Effector memory CD4-positive, alpha-beta T cell (primary cell): Measurements from ENCODE around the gene OR1S1.
"Not testable (repeated sequence)": the region's sequence is repeated elsewhere in the genome, so short reads cannot be mapped to it uniquely, and the experiment has no call there.

Experiments used
- DNase-seq, 3 donors: peaks; one replicate each; pipeline ENCODE4 v3.0.0-alpha.2; 2020
- H3K27ac ChIP-seq: 2 replicates; pipeline ENCODE4 v1.7.0; 2013; ENCODE audit warnings: mild to moderate bottlenecking, low read length, moderate library complexity; ENCODE audit not compliant: insufficient read depth, poor library complexity, severe bottlenecking
- H3K27me3 ChIP-seq: replicated peaks from 2 replicates; pipeline ENCODE4 v1.7.0; 2013; ENCODE audit warnings: mild to moderate bottlenecking, low read length; ENCODE audit not compliant: insufficient read depth, control insufficient read depth, poor library complexity, severe bottlenecking
- H3K36me3 ChIP-seq: 2 replicates; pipeline ENCODE4 v1.7.0; 2013; ENCODE audit warnings: mild to moderate bottlenecking, low read length, moderate library complexity; ENCODE audit not compliant: control insufficient read depth, insufficient read depth
- H3K4me1 ChIP-seq: 2 replicates; pipeline ENCODE4 v1.7.0; 2013; ENCODE audit warnings: low read length, mild to moderate bottlenecking; ENCODE audit not compliant: control insufficient read depth, insufficient read depth, poor library complexity, severe bottlenecking
- H3K4me3 ChIP-seq: 2 replicates; pipeline ENCODE4 v1.7.0; 2013; ENCODE audit warnings: low read length, low read depth, mild to moderate bottlenecking; ENCODE audit not compliant: insufficient read depth, poor library complexity, severe bottlenecking
- H3K9me3 ChIP-seq: 2 replicates; pipeline ENCODE4 v1.7.0; 2013; ENCODE audit warnings: mild to moderate bottlenecking, low read length, moderate library complexity; ENCODE audit not compliant: control insufficient read depth
- total RNA-seq, 3 donors: gene quantifications; one replicate each; lab custom pipeline; 2026; lab: John Stamatoyannopoulos, UW

Gene OR1S1
- 0 reads per million in 3 donors for total RNA-seq

DNA sequence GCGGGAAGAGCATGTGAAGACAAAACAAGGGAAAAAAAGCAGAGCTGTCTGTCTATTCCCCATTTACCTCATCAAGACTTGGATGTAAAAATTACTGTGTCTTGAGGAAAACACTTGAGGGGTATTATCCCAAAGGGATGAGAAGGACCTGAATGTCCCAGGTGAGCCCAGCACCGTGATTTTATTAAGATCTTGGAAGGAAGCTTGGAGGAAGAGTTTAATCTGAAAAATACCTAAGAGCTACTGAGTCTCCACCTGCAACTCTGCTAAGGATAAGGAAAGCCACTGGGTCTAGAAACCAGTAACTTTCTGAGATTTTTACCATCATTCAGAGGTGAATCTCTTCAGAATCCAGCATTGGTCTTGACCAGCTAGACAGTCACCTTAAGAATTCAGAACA is at the start of gene OR1S1:
Gene OR1S1, plus strand, starts transcription at position 301 of the 400 bp plus-strand sequence.
- H3K4me3 ChIP-seq, H3K9me3 ChIP-seq, H3K4me1 ChIP-seq, H3K27ac ChIP-seq, H3K36me3 ChIP-seq, DNase-seq, H3K27me3 ChIP-seq: not testable (repeated sequence)

DNA sequence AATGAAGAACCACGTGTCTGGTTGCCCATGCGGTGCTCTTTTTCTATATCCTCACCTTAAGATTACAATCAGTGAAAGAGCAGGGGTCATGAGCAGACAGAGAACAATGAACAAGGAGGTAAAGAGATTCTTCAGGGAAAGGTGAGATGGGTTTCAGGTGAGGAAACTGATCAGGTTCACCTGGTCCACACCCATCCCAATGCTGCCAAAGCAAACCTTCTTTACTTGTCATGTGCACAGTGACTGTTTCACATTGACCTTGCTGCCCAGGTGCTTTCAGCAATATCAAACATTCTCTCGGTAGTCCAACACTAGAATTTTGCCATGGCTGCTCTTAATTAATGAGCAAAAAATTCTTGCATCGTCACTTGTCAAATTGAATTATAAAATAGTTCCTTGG is 48.1 kb upstream of the OR1S1 start:
- Histone ChIP-seq H3K9me3 (no peaks in the 10 kb centered on the region), H3K4me1 (no peaks in the 10 kb centered on the region)
- no peak for DNase-seq

DNA sequence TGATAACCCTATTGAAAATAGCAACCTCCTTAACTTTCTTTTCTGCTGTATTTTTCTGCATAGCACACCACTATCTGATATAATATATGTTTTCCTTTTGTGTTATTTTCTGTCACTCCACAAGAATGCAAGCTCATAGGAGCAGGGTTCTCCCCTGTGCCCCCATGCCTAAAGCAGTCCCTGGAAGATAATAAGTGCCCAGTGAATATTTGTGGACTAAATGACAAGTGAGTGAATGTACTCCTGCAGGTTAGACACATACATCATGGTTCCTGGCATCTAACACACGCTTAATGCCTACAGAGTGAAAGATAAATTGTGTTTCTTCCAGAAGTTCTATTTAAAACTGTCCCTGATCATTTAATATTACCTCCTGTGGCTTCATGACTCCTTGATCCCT is 47.5 kb upstream of the OR1S1 start:
- H3K4me1 ChIP-seq = no peaks in the 10 kb centered on the region
- no peaks in the 10 kb centered on the region for H3K27me3 ChIP-seq
- H3K9me3 ChIP-seq = no peaks in the 10 kb centered on the region
- DNase-seq = no peak
- no peak overlapping the region for H3K27ac ChIP-seq
- no peaks in the 10 kb centered on the region for H3K36me3 ChIP-seq
- H3K4me3 ChIP-seq = no peak overlapping the region

More for the DNA sequence above, 48.1 kb upstream of the OR1S1 start:
- Histone ChIP-seq H3K4me3 (no peak overlapping the region), H3K27me3 (no peaks in the 10 kb centered on the region), H3K27ac (no peak overlapping the region), H3K36me3 (no peaks in the 10 kb centered on the region)

DNA sequence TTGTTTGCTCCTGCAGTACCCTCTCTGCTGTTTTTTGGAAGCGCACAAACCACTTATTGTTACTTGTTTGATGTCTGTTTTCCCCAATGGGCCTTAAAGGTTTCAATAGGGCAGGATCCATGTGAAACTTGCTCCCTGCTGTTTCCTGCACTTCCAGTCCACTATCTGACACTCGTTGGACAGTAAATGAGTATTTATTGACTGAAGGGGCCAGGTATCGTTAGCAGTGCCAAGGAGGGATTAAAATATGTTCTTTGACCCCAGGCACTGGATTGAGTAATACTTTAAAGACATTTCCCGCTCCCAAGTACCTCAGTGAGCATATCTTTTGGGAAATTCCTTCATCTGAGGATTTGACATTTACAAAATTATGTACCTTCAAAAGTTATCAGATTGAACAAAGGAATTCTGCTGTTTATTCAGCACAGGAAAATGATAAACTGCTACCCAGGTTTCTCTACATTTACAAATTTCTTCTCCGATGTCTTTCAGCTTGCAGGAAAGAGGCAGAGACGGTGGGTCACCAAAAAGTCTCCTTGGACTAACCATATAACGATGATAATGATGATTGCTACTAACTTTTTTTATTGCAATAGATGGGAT is 46.9 kb upstream of the OR1S1 start:
- H3K27me3 ChIP-seq = no peaks in the 10 kb centered on the region
- DNase-seq = no peak
- no peak overlapping the region for H3K27ac ChIP-seq
- no peaks in the 10 kb centered on the region for H3K9me3 ChIP-seq
- no peaks in the 10 kb centered on the region for H3K4me1 ChIP-seq
- H3K36me3 ChIP-seq = no peaks in the 10 kb centered on the region
- no peak overlapping the region for H3K4me3 ChIP-seq

DNA sequence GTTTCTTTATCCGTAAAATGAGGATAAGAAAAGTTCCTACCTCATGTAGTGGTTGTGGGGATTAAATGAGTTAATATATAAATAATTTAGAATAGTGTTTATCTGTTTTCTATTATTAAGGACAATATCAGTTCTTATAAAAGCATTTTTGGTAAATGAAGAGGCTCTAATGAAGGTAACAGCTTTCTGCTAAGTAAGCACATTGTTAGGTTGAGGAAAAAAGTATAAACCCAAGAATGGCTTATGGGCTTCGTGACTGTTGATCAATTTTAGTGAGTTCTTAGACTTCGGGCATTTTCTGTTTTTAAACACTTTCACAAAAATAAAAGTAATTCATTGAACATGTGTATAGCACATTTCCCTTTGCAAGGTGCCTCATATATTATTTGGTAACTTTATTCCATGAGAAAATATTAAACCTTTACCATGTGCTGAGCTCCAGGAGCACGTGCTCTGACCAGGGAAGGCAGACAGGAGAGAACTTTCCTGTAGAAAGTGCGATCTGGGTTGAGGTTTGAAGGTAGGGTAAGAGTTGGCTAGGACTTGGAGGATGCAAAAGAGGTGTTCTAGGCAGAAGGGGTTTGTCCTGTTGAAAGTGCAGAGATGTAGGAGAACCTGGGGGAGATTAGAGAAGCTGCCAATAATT is 35.0 kb upstream of the OR1S1 start:
- no peaks in the 10 kb centered on the region for H3K9me3 ChIP-seq
- H3K4me1 ChIP-seq = no peaks in the 10 kb centered on the region

DNA sequence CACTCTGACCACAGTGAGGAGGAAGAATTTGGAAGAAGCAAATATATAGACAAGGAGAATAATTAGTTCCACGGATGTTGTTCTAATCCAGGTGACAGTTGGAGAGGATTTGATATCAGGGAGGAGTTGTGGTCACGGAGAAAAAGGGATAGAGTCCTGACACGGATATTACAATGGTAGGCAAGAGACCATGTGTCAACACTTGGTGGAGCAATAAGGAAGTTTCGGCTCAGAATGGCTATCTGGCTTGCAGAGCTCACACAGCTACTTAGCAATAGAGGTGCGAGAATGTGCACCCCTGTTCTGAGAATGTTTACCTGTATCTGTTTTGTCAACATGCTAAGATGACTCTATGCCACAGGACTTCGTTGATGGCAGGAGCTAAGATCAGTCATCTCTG is 34.1 kb upstream of the OR1S1 start:
- no peaks in the 10 kb centered on the region for H3K4me1 ChIP-seq
- DNase-seq = no peak
- no peaks in the 10 kb centered on the region for H3K36me3 ChIP-seq
- no peak overlapping the region for H3K4me3 ChIP-seq
- no peaks in the 10 kb centered on the region for H3K9me3 ChIP-seq
- no peaks in the 10 kb centered on the region for H3K27me3 ChIP-seq
- H3K27ac ChIP-seq = no peak overlapping the region

More for the DNA sequence above, 35.0 kb upstream of the OR1S1 start:
- DNase-seq = no peak
- Histone ChIP-seq H3K27ac (no peak overlapping the region), H3K4me3 (no peak overlapping the region), H3K27me3 (no peaks in the 10 kb centered on the region), H3K36me3 (no peaks in the 10 kb centered on the region)

DNA sequence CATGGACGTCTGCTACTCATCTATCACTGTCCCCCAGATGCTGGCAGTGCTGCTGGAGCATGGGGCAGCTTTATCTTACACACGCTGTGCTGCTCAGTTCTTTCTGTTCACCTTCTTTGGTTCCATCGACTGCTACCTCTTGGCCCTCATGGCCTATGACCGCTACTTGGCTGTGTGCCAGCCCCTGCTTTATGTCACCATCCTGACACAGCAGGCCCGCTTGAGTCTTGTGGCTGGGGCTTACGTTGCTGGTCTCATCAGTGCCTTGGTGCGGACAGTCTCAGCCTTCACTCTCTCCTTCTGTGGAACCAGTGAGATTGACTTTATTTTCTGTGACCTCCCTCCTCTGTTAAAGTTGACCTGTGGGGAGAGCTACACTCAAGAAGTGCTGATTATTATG is 32.9 kb upstream of the OR1S1 start:
- no peak overlapping the region for H3K4me3 ChIP-seq
- H3K27ac ChIP-seq = no peak overlapping the region
- H3K4me1 ChIP-seq = no peaks in the 10 kb centered on the region
- H3K9me3 ChIP-seq = no peaks in the 10 kb centered on the region
- DNase-seq = no peak
- H3K36me3 ChIP-seq = no peaks in the 10 kb centered on the region
- H3K27me3 ChIP-seq = no peaks in the 10 kb centered on the region

DNA sequence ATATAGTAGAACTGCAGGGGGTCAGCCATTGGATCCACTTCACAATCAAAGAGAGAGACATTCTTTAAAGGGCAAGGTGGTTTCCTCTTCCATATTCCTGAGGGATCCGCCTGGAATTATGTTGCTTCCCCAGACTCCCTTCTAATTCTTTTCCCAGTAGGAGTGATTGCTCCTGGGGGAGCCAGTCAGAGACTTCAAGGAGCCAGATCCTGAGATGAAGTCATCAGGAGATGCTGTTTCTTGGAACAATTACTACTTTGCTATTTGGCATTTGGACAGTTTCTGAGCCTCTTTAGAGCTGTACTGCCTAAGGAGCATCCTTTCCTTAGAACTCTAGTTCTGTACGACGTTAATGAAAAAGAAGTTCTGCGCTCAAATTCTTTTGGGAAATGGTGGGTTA is 25.6 kb upstream of the OR1S1 start:
- Histone ChIP-seq H3K4me1 (no peaks in the 10 kb centered on the region), H3K4me3 (no peak overlapping the region), H3K9me3 (no peaks in the 10 kb centered on the region), H3K36me3 (no peaks in the 10 kb centered on the region), H3K27me3 (no peaks in the 10 kb centered on the region), H3K27ac (no peak overlapping the region)
- no peak for DNase-seq

DNA sequence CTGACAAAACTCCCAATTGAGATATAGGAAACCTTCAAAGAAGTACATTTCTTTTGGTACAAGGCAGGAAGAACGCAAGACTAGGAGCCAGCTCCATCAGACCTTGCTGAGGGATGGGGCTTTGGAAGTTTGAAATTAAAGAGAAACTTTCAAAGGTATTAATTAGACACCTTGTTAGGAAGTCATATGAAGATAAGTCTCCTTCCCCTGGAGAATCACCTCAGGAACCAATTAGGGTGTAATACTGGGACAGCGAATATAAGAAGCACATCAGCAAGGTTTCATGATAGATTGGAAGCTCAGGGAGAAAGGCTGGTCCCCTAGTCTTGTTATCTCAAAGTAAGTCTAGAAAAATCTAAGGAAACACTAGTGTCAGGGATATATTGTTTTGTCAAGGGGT is 23.8 kb upstream of the OR1S1 start, which contains the start of gene OR9Q2:
Gene OR9Q2, plus strand, starts transcription at position 301 of the 400 bp plus-strand sequence. CDS start 1,421 bp downstream, outside the sequence.
- no peak for DNase-seq
- H3K27ac ChIP-seq = no peak within 1 kb of the TSS

DNA sequence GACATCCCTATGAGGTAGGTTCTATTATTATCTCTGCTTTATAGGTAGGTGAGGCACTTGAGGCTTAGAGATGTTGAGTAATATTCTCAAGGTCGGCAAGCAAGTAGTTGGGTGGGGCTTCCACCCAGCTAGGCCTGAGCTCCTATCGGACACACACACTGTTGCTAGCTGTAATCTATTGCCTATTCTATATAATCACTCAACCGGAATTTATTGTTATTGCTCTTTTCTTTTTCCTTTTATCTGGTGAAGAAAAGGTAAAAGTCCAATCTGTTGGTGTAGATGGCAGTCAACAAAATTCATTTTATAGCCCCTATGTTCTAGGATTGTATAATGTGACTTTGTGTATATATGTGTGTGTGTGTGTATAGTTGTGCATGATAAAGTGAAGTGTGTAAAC is 20.3 kb upstream of the OR1S1 start:
- Histone ChIP-seq H3K9me3 (no peaks in the 10 kb centered on the region), H3K4me3 (no peak overlapping the region), H3K27me3 (no peaks in the 10 kb centered on the region), H3K27ac (no peak overlapping the region), H3K36me3 (no peaks in the 10 kb centered on the region), H3K4me1 (no peaks in the 10 kb centered on the region)
- no peak for DNase-seq

More for the DNA sequence above, 23.8 kb upstream of the OR1S1 start, which contains the start of gene OR9Q2:
- no peak within 1 kb of the TSS for H3K4me3 ChIP-seq
- no peaks in the 10 kb centered on the region for H3K36me3 ChIP-seq
- no peaks in the 10 kb centered on the region for H3K27me3 ChIP-seq
- no peaks in the 10 kb centered on the region for H3K4me1 ChIP-seq
- no peaks in the 10 kb centered on the region for H3K9me3 ChIP-seq
